ENCODE data around the gene ENTPD7.

DNA sequence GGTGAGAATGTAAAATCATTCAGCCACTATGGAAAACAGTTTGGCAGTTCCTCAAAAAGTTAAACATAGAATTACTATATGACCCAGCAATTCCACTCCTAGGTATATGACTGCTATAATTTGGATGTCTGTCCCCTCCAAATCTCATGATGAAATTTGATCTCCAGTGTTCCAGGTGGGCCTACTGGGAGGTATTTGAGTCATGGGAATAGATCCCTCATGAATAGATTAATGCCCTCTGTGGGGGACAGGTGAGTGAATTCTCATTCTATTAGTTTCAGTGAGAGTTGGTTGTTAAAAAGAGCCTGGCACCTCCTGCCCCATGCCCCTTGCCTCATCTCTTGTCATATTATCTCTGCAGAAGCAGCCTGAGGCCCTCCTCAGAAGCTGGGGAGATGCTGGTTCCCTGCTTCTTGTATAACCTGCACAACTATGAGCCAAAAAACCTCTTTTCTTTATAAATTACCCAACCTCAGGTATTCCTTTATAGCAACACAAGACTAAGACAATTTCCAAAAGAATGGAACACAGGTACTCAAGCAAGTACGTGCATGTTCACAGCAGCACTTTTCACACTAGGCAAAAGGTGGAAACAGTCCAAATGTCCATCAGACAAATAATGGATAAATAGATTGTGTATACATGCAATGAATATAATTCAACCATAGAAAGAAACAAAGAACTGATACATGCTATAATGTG lies 30.2 kb upstream of the ENTPD7 start:
- TF ChIP-seq, protein P1, sequence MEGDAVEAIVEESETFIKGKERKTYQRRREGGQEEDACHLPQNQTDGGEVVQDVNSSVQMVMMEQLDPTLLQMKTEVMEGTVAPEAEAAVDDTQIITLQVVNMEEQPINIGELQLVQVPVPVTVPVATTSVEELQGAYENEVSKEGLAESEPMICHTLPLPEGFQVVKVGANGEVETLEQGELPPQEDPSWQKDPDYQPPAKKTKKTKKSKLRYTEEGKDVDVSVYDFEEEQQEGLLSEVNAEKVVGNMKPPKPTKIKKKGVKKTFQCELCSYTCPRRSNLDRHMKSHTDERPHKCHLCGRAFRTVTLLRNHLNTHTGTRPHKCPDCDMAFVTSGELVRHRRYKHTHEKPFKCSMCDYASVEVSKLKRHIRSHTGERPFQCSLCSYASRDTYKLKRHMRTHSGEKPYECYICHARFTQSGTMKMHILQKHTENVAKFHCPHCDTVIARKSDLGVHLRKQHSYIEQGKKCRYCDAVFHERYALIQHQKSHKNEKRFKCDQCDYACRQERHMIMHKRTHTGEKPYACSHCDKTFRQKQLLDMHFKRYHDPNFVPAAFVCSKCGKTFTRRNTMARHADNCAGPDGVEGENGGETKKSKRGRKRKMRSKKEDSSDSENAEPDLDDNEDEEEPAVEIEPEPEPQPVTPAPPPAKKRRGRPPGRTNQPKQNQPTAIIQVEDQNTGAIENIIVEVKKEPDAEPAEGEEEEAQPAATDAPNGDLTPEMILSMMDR (IDR thresholded peaks at IDR 0.05) = no peak
- TF ChIP-seq POLR2A (IDR thresholded peaks at IDR 0.05) = no peak
